ENCODE results near the gene OR10G7.
"Not testable (repeated sequence)": the region's sequence is repeated elsewhere in the genome, so short reads cannot be mapped to it uniquely, and the experiment has no call there.

The OR10G7 gene

DNA sequence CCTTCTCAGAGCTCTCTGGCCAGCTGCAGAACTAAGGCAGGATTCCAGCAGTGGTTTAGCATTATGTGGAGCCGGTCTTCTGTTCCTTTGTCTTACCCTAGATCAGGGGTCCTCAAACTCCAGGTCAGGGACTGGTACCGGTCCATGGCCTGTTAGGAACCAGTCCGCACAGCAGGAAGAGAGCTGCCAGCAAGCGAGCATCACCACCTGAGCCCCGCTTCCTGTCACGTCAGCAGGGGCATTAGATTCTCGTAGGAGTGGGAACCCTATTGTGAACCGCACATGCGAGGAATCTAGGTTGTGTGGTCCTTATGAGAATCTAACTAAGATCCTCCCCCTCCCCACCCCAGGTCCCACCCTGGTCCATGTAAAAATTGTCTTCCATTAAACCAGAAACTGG lies 1.6 kb downstream of the OR10G7 start:
- no peak for DNase-seq (ENCODE audit: low read depth, low spot score)

DNA sequence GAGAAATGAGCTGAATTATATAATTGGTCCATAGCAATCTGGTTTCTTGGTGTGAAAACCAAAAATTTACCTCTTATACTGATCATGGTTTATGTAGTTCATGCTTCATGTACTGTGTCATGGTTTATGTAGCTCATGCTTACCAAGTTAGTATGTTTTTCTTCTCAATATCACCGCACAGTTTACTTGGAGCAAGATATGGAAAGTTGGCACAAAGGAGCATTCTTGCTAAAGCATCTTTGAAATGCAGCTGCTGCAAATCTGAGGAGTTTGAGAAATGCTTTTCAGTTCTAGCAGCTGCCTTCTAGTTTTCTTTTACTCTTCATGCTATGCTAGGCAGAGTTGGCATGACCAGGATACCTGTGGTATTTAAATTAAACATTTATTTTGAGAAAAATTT lies 4.5 kb downstream of the OR10G7 start:
- no peak for DNase-seq (ENCODE audit: low read depth, low spot score)

DNA sequence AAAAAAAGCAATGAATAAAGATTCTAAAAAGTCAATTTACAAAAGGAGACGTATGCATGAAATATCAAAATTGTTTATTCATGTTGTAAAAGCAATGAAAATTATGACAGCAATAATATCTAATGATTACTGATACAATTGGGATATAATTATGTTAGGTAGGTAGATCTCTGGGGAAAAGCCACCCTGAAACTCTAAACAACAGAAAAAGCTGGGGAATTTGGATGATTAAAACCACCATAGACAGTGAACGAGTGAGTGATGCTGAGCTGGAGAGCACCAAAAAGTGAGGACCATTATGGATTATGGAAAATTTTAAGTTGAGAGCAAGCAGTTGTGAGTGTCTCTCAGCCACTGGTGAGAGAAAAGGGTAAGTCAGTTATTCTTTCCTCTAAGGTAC lies 14.6 kb downstream of the OR10G7 start, which contains the start of gene OR10G8:
Gene OR10G8, plus strand, starts transcription at position 301 of the 400 bp plus-strand sequence. CDS start 2,825 bp downstream, outside the sequence.
- DNase-seq (ENCODE audit: low read depth, low spot score) = no peak

DNA sequence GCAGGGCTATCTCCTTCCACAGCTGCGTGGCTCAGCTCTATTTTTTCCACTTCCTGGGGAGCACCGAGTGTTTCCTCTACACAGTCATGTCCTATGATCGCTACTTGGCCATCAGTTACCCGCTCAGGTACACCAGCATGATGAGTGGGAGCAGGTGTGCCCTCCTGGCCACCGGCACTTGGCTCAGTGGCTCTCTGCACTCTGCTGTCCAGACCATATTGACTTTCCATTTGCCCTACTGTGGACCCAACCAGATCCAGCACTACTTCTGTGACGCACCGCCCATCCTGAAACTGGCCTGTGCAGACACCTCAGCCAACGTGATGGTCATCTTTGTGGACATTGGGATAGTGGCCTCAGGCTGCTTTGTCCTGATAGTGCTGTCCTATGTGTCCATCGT lies 25.3 kb downstream of the OR10G7 start:
- not testable (repeated sequence) for DNase-seq (ENCODE audit: low read depth, low spot score)

DNA sequence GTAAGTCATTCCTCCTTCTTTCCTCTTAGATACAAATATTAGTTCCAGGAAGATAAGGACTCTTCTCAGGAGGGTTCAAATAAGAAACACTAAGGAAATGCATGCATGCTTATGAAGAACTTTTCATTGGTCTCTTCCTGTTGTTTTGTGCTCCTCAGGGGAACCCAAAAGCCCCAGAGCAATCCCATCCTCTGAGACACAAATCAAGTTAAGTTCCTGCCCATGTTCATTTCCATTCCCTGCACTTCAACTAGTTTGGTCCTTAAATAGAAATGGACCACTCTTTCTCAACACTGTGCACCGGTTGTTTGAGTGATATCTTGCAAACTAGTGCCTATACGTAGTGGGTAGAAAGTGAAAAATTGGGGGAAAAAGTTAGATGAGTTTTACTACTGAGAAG lies 28.4 kb downstream of the OR10G7 start, which contains the start of gene OR10G4:
Gene OR10G4, plus strand, starts transcription at position 301 of the 400 bp plus-strand sequence. CDS start 2,578 bp downstream, outside the sequence.
- DNase-seq (ENCODE audit: low read depth, low spot score) = no peak

DNA sequence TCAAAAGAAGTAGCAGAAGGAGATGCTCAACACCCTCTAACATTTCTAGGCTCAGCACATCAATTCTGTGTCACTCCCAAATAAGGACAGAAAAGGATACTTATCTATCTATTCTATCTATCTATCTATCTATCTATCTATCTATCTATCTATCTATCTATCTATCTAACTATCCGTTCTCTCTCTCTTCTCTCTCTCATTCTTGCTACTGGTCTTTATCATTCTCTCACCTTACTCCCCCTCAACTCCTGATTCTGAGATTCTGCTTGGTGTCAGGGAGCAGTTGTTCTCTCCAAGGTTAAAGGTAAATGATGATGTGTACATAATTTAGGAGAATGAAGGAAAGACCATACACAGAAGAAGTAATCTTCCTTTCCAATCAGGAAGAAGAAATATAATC lies 46.0 kb downstream of the OR10G7 start, which contains the start of gene OR10G6:
Gene OR10G6, minus strand, starts transcription at position 43 of the 400 bp plus-strand sequence. Its CDS starts 0 bp downstream, at position 43.
- DNase-seq (ENCODE audit: low read depth, low spot score) = no peak
